Measurements from ENCODE around the gene ITGBL1. TPM values are rescaled to one million over a fixed set of nuclear protein-coding genes. Genes with fewer than 3 reads are reported as not detected.

The ITGBL1 gene
- total RNA-seq, 1 donor from 2014 or later = 5.0 TPM

GRCh38 chr13:101627556-101627943 is 175.1 kb downstream of the ITGBL1 start:
- DNase-seq = no peak

GRCh38 chr13:101628900-101629299 is 176.4 kb downstream of the ITGBL1 start:
- no peak for DNase-seq

- no peak for DNase-seq
Measured at GRCh38 chr13:101631395-101631794, 178.9 kb downstream of the ITGBL1 start.

GRCh38 chr13:101634142-101634541 is 181.7 kb downstream of the ITGBL1 start:
- DNase-seq = no peak

- no peak for DNase-seq
Measured at GRCh38 chr13:101639711-101640110, 187.2 kb downstream of the ITGBL1 start.

GRCh38 chr13:101640788-101641400 is 188.4 kb downstream of the ITGBL1 start:
- no peak for DNase-seq

GRCh38 chr13:101645871-101646270 is 193.4 kb downstream of the ITGBL1 start:
- no peak for DNase-seq

- DNase-seq = no peak
Measured at GRCh38 chr13:101647760-101648159, 195.3 kb downstream of the ITGBL1 start.

- DNase-seq = no peak
Measured at GRCh38 chr13:101648766-101649487, 196.5 kb downstream of the ITGBL1 start.

- DNase-seq = no peak
Measured at GRCh38 chr13:101649488-101650126, 197.1 kb downstream of the ITGBL1 start.

GRCh38 chr13:101654883-101655282 is 202.4 kb downstream of the ITGBL1 start:
- DNase-seq = no peak

- DNase-seq = no peak
Measured at GRCh38 chr13:101655435-101655834, 203.0 kb downstream of the ITGBL1 start.

GRCh38 chr13:101660711-101661110 is 208.2 kb downstream of the ITGBL1 start:
- no peak for DNase-seq

GRCh38 chr13:101661839-101662238 is 209.4 kb downstream of the ITGBL1 start:
- DNase-seq = no peak

- DNase-seq = no peak
Measured at GRCh38 chr13:101673360-101674105, 221.1 kb downstream of the ITGBL1 start.

GRCh38 chr13:101681834-101682233 is 229.4 kb downstream of the ITGBL1 start:
- no peak for DNase-seq

GRCh38 chr13:101686003-101686402 is 233.5 kb downstream of the ITGBL1 start:
- no peak for DNase-seq

GRCh38 chr13:101690871-101691270 is 238.4 kb downstream of the ITGBL1 start:
- DNase-seq = no peak

- DNase-seq = no peak
Measured at GRCh38 chr13:101691341-101691860, 238.9 kb downstream of the ITGBL1 start.

- DNase-seq = peak; percentile 87
Measured at GRCh38 chr13:101695870-101696516, 243.5 kb downstream of the ITGBL1 start.

GRCh38 chr13:101697745-101698144 is 245.3 kb downstream of the ITGBL1 start:
- no peak for DNase-seq

GRCh38 chr13:101698400-101698799 is 245.9 kb downstream of the ITGBL1 start:
- DNase-seq = no peak
